Trophoblast cell (in vitro differentiated cells and primary cell): ENCODE data around the gene FBXW2.

Source experiments
- DNase-seq, 2 donors: peaks; one replicate each; pipeline ENCODE4 v3.0.0-alpha.2; 2016
- H2AFZ ChIP-seq: 2 replicates; pipeline ENCODE4 v1.6.1; 2013; ENCODE audit warnings: low read length, moderate library complexity, mild to moderate bottlenecking; ENCODE audit not compliant: insufficient read depth, poor library complexity
- H2AK5ac ChIP-seq: 2 replicates; pipeline ENCODE4 v1.6.1; 2013; ENCODE audit warnings: mild to moderate bottlenecking, low read length
- H2BK120ac ChIP-seq: 2 replicates; pipeline ENCODE4 v1.6.1; 2013; ENCODE audit warnings: low read length, mild to moderate bottlenecking, moderate library complexity; ENCODE audit not compliant: insufficient read depth, poor library complexity
- H2BK12ac ChIP-seq: 2 replicates; pipeline ENCODE4 v1.6.1; 2013; ENCODE audit warnings: mild to moderate bottlenecking, low read length, moderate library complexity
- H2BK5ac ChIP-seq: 2 replicates; pipeline ENCODE4 v1.6.1; 2013; ENCODE audit warnings: low read length, low read depth, moderate library complexity, mild to moderate bottlenecking; ENCODE audit not compliant: poor library complexity
- H3K14ac ChIP-seq: 2 replicates; pipeline ENCODE4 v1.6.1; 2013; ENCODE audit warnings: mild to moderate bottlenecking, low read length
- H3K18ac ChIP-seq: 2 replicates; pipeline ENCODE4 v1.6.1; 2013; ENCODE audit warnings: mild to moderate bottlenecking, low read length
- H3K23ac ChIP-seq: 2 replicates; pipeline ENCODE4 v1.6.1; 2013; ENCODE audit warnings: low read length
- H3K27ac ChIP-seq: 2 replicates; pipeline ENCODE4 v1.5.1; 2013; ENCODE audit warnings: low read depth, mild to moderate bottlenecking, inconsistent platforms, low read length, moderate library complexity
- H3K27me3 ChIP-seq: 2 replicates; pipeline ENCODE4 v1.6.1; 2013; ENCODE audit warnings: inconsistent platforms, mild to moderate bottlenecking, low read length, moderate library complexity; ENCODE audit not compliant: insufficient read depth
- H3K36me3 ChIP-seq, 2 experiments: 1 replicate in 1 of 2; 2 replicates in 1 of 2; pipeline ENCODE4 v1.6.1; 2013; ENCODE audit warnings: low read length in 2 of 2, mild to moderate bottlenecking in 2 of 2, moderate library complexity in 1 of 2; ENCODE audit not compliant: insufficient read depth in 2 of 2, control insufficient read depth in 1 of 2
- H3K4ac ChIP-seq: 2 replicates; pipeline ENCODE4 v1.6.1; 2013; ENCODE audit warnings: low read depth, mild to moderate bottlenecking, low read length, moderate library complexity
- H3K4me1 ChIP-seq, 2 experiments: 1 replicate in 1 of 2; 2 replicates in 1 of 2; pipeline ENCODE4 v1.6.1; 2013; ENCODE audit warnings: low read length in 2 of 2, mild to moderate bottlenecking in 2 of 2, moderate library complexity in 1 of 2; ENCODE audit not compliant: insufficient read depth in 2 of 2, control insufficient read depth in 1 of 2
- H3K4me2 ChIP-seq: 2 replicates; pipeline ENCODE4 v1.6.1; 2013; ENCODE audit warnings: inconsistent platforms, mild to moderate bottlenecking, low read length, moderate library complexity
- H3K4me3 ChIP-seq: 2 replicates; pipeline ENCODE4 v1.5.1; 2013; ENCODE audit warnings: mild to moderate bottlenecking, low read depth, low read length, inconsistent platforms
- H3K79me1 ChIP-seq: one replicate; pipeline ENCODE4 v1.6.1; 2013; ENCODE audit warnings: low read length
- H3K79me2 ChIP-seq: 2 replicates; pipeline ENCODE4 v1.6.1; 2013; ENCODE audit warnings: low read length, mild to moderate bottlenecking; ENCODE audit not compliant: control insufficient read depth, insufficient read depth, poor library complexity
- H3K9ac ChIP-seq: 2 replicates; pipeline ENCODE4 v1.6.1; 2013; ENCODE audit warnings: mild to moderate bottlenecking, low read length
- H3K9me3 ChIP-seq: 2 replicates; pipeline ENCODE4 v1.6.1; 2013; ENCODE audit warnings: low read depth, mild to moderate bottlenecking, control low read depth, inconsistent platforms, low read length; ENCODE audit not compliant: insufficient read depth
- H4K12ac ChIP-seq: 2 replicates; pipeline ENCODE4 v1.6.1; 2013; ENCODE audit warnings: low read depth, mild to moderate bottlenecking, low read length, moderate library complexity
- H4K8ac ChIP-seq: 2 replicates; pipeline ENCODE4 v1.6.1; 2013; ENCODE audit warnings: low read depth, mild to moderate bottlenecking, low read length, moderate library complexity
- H4K91ac ChIP-seq: one replicate; pipeline ENCODE4 v1.6.1; 2013; ENCODE audit warnings: low read depth, mild to moderate bottlenecking, low read length, moderate library complexity
- WGBS: extraction: QIAGEN DNeasy Blood & Tissue Kit; methylation state at CpG from one replicate; pipeline ENCODE4 v1.1.7; 2013; ENCODE audit warnings: missing lambda C conversion rate; ENCODE audit not compliant: insufficient read length, insufficient coverage; ENCODE audit errors: extremely low coverage; 5-methylcytosine and 5-hydroxymethylcytosine counted together

FBXW2 gene

DNA sequence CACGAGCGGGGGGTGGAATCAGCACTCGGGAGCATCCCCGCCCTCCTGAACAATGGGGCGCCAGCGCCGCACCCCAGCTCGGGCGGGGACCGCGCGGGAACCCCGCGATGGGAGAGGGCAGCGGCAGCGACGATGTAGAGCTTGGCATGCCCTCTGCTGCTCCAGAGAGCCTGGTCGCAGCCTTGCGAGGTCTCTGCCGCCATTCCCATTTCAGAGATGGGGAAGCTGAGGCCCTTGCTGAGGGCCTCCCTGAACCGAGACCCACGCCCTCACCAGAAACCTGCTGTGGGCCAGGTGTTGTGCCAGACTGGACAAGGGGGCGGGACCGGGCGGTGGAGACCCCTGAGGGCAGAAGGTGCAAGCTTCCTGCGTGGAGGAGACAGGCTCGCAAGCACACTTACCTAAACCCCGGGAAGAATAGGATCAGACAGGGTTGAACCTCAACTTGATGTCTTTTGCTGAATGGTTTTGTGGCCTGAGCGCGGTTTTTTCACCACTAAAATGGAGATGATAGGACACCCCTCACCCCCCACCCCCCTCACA lies 78.3 kb downstream of the FBXW2 start:
- peak overlapping the region; percentile 54 for H2BK120ac ChIP-seq
- peak overlapping the region; percentile 73 for H2AFZ ChIP-seq
- H3K14ac ChIP-seq = peak overlapping the region; percentile 96
- H3K9ac ChIP-seq = peak overlapping the region; percentile 93
- H3K4me3 ChIP-seq = peak overlapping the region; percentile 85
- H4K8ac ChIP-seq = peak overlapping the region; percentile 88
- peaks cover 7% of the 10 kb centered on the region for H3K79me1 ChIP-seq
- peaks cover 10% of the 10 kb centered on the region for H3K27me3 ChIP-seq
- peak overlapping the region; percentile 92 for H3K4me2 ChIP-seq
- H3K36me3 ChIP-seq = no peaks in the 10 kb centered on the region
- peak overlapping the region; percentile 25 for H2BK12ac ChIP-seq
- WGBS = no CpG with 5 or more reads among the region's 30 CpGs
- H3K23ac ChIP-seq = no peak overlapping the region
- peaks cover 6% of the 10 kb centered on the region in 2 experiments for H3K4me1 ChIP-seq
- H3K27ac ChIP-seq = no peak overlapping the region
- peak overlapping the region; percentile 66 for H3K4ac ChIP-seq
- H2BK5ac ChIP-seq = no peak overlapping the region
- peak overlapping the region; percentile 8 for H2AK5ac ChIP-seq
- peak; percentile 40 to 51 for DNase-seq
- H4K12ac ChIP-seq = peak overlapping the region; percentile 69
- peak overlapping the region; percentile 80 for H3K18ac ChIP-seq
- H3K79me2 ChIP-seq = peaks cover 5% of the 10 kb centered on the region
- H3K9me3 ChIP-seq = no peaks in the 10 kb centered on the region
- H4K91ac ChIP-seq = peak overlapping the region; percentile 92

DNA sequence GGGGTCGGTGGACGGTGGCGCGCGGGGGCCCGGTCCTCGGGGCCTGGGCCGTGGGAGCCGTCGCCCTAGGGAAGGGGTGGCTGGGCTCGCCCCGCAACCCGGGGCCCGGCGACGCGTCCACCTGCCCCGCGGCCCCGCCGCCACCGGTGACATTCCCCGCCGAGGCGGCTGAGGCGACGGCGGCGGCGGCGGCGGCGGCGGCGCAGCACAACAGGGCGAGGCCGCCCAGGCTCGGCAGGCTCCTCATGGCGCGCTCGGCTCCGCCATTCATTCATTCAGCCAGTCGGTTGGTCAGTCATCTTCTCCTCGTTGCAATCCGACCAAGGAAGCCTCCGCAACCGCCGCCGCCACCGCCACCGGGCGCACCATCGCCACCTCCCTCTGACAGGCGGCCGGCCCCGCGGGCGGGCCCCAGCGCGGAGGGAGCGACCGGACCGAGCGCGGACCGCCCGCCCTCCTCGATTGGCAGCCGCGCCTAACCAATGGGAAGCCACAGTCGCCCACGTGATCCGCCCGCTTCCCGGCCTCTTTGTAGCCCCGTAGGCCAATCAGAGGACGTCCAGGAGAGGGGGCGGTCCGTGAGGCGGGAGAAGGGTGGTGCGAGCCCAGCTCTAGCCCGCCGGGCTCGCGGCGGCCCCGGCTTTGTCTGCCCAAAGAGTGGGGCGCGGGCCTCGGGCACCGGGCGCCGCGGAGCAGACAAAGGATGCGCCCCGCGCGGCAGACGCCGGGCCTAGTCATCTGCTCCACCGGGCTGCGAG lies 78.9 kb downstream of the FBXW2 start, which contains the start of gene MEGF9:
MEGF9 (minus strand) TSS at position 383 of the 758 bp plus-strand sequence; CDS start at position 271, 112 bp downstream.
- Histone ChIP-seq H4K91ac (peak within 1 kb of the TSS; percentile 92), H2BK12ac (peak within 1 kb of the TSS; percentile 25), H4K8ac (peak within 1 kb of the TSS; percentile 88), H3K4me3 (peak within 1 kb of the TSS; percentile 90), H3K18ac (peak within 1 kb of the TSS; percentile 84), H3K27ac (no peak within 1 kb of the TSS), H3K14ac (peak within 1 kb of the TSS; percentile 96), H3K4me2 (peak within 1 kb of the TSS; percentile 98), H2AK5ac (peak within 1 kb of the TSS; percentile 8), H3K4ac (peak within 1 kb of the TSS; percentile 66), H3K79me1 (peaks cover 7% of the 10 kb centered on the region), H2BK5ac (no peak within 1 kb of the TSS), H3K36me3 (no peaks in the 10 kb centered on the region), H3K27me3 (peaks cover 10% of the 10 kb centered on the region), H3K9me3 (no peaks in the 10 kb centered on the region), H4K12ac (peak within 1 kb of the TSS; percentile 69), H3K4me1 (peaks cover 6% of the 10 kb centered on the region in 2 experiments), H2BK120ac (peak within 1 kb of the TSS; percentile 54), H3K23ac (no peak within 1 kb of the TSS), H3K79me2 (peaks cover 5% of the 10 kb centered on the region), H3K9ac (peak within 1 kb of the TSS; percentile 93), H2AFZ (peak within 1 kb of the TSS; percentile 73)
- WGBS = no CpG with 5 or more reads among the region's 102 CpGs
- DNase-seq = peak; percentile 97 to 99

DNA sequence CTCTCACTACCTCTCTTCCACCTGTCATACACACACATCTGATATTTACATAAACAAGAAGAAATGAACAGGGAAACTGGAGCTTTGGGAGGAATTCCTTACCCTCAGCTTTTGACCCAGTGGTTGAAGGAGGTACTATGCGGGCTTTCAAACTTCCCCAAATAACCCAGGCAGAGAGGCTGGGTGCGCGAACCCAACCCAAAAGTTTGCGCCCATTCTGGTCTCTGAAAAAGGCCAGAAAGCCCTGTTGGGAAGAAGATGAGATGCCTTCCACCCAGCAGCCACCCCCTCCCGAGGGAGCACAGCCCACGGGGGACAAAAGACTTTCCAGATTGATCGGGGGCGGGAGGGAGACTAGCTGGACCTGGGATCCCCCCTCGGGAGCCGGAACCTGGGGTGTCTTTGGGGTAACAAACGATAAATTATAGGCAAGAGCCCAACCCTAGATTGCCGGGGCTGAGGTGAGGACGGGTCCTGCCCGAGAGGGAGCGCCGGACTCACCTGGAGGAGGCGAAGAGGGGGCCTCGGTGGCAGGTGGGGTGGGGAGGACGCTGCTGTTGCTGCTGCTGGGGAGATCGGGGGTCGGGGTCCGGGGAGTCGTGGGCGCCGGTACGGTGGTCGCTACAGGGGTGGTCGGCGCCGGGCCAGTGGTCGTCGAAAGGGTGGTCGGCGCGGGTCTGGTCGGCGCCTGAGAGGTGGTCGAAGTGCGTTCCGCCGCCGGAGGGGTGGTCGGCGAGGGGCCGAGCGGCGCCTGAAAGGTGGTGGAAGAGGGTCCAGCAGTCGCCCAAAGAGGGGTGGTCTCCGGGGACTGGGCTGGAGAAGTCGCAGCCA lies 79.7 kb downstream of the FBXW2 start:
- peak overlapping the region; percentile 72 for H3K14ac ChIP-seq
- H3K9ac ChIP-seq = peak overlapping the region; percentile 60
- H3K27ac ChIP-seq = no peak overlapping the region
- H3K4me3 ChIP-seq = peak overlapping the region; percentile 90
- peaks cover 6% of the 10 kb centered on the region in 2 experiments for H3K4me1 ChIP-seq
- WGBS = no CpG with 5 or more reads among the region's 50 CpGs
- DNase-seq = peak; percentile 43 to 75
- peaks cover 10% of the 10 kb centered on the region for H3K27me3 ChIP-seq
- no peak overlapping the region for H2BK5ac ChIP-seq
- peak overlapping the region; percentile 6 for H3K4ac ChIP-seq
- H3K79me1 ChIP-seq = peaks cover 7% of the 10 kb centered on the region
- H3K36me3 ChIP-seq = no peaks in the 10 kb centered on the region
- peak overlapping the region; percentile 19 for H2AFZ ChIP-seq
- H3K79me2 ChIP-seq = peaks cover 5% of the 10 kb centered on the region
- H4K12ac ChIP-seq = no peak overlapping the region
- no peak overlapping the region for H2BK120ac ChIP-seq
- peak overlapping the region; percentile 84 for H3K18ac ChIP-seq
- H3K23ac ChIP-seq = no peak overlapping the region
- peak overlapping the region; percentile 34 for H4K91ac ChIP-seq
- H2BK12ac ChIP-seq = no peak overlapping the region
- no peaks in the 10 kb centered on the region for H3K9me3 ChIP-seq
- no peak overlapping the region for H2AK5ac ChIP-seq
- peak overlapping the region; percentile 1 for H4K8ac ChIP-seq
- peak overlapping the region; percentile 98 for H3K4me2 ChIP-seq

DNA sequence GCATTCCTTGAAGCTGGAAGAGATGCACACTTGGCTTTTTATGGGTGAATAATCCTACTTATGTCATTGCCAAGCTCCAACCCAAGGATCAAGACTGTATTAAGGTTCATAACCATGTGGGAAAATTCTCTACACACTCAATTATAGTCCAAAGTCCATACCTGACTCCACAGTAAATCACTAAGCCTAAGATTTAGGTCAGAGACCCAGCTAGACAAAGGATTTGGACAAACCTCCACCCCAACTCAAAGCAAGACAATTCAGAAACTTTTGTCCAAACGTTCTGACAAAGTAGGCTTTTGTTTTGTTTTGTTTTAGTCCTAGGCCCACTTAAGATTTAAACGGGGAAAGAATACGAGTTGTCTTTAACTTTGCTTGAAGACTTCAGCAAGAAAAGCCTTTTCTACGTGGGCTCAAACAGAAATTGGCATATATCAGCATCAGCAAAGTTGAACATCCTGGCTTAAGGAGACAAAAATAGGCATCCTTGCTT lies 80.6 kb downstream of the FBXW2 start:
- Histone ChIP-seq H4K12ac (no peak overlapping the region), H3K4me2 (no peak overlapping the region), H4K91ac (no peak overlapping the region), H3K27me3 (peaks cover 10% of the 10 kb centered on the region), H2BK12ac (no peak overlapping the region), H3K79me1 (peaks cover 7% of the 10 kb centered on the region), H3K36me3 (no peaks in the 10 kb centered on the region), H3K4me3 (no peak overlapping the region), H4K8ac (no peak overlapping the region), H3K79me2 (peaks cover 5% of the 10 kb centered on the region), H2AFZ (no peak overlapping the region), H2AK5ac (no peak overlapping the region), H2BK120ac (no peak overlapping the region), H3K23ac (no peak overlapping the region), H3K9me3 (no peaks in the 10 kb centered on the region), H3K27ac (no peak overlapping the region), H2BK5ac (no peak overlapping the region), H3K14ac (no peak overlapping the region), H3K4me1 (peaks cover 6% of the 10 kb centered on the region in 2 experiments), H3K9ac (no peak overlapping the region), H3K18ac (no peak overlapping the region), H3K4ac (no peak overlapping the region)
- DNase-seq = no peak
- WGBS = no CpG with 5 or more reads among the region's 4 CpGs
